Nephron (organoid): ENCODE measurements around the gene CDC123.
A peak's percentile ranks its signal among the peaks of the same experiment; 100 is the strongest.
"Not testable (repeated sequence)": the region's sequence is repeated elsewhere in the genome, so short reads cannot be mapped to it uniquely, and the experiment has no call there.

ENCODE experiments used
- H3K27ac Mint-ChIP-seq, 3 experiments: 2 replicates each; pipeline ENCODE4 v1.8.0; 2020; ENCODE audit warnings: mixed read lengths in 3 of 3, mild to moderate bottlenecking in 2 of 3, moderate library complexity in 1 of 3
- H3K27me3 Mint-ChIP-seq: 2 replicates; pipeline ENCODE4 v1.8.0; 2021; ENCODE audit warnings: low read depth, mild to moderate bottlenecking, moderate library complexity, mixed read lengths
- H3K36me3 Mint-ChIP-seq: 2 replicates; pipeline ENCODE4 v1.8.0; 2020; ENCODE audit warnings: low read depth, mixed read lengths
- H3K4me1 Mint-ChIP-seq: 2 replicates; pipeline ENCODE4 v1.8.0; 2020; ENCODE audit warnings: mixed read lengths
- H3K4me3 Mint-ChIP-seq, 3 experiments: 2 replicates each; pipeline ENCODE4 v1.8.0; 2020; ENCODE audit warnings: mild to moderate bottlenecking in 3 of 3, mixed read lengths in 3 of 3, moderate library complexity in 2 of 3
- H3K9me3 Mint-ChIP-seq: 2 replicates; pipeline ENCODE4 v1.8.0; 2020; ENCODE audit warnings: mixed read lengths
- TF ChIP-seq, protein P1 (sequence below), 3 experiments: fragments of 200-600 bp; sonication (generic); IDR thresholded peaks; one replicate each; pipeline ENCODE4 v1.5.0; 2021; ENCODE audit warnings: antibody characterized with exemption in 3 of 3; ENCODE audit not compliant: unreplicated experiment in 3 of 3

The CDC123 gene

DNA sequence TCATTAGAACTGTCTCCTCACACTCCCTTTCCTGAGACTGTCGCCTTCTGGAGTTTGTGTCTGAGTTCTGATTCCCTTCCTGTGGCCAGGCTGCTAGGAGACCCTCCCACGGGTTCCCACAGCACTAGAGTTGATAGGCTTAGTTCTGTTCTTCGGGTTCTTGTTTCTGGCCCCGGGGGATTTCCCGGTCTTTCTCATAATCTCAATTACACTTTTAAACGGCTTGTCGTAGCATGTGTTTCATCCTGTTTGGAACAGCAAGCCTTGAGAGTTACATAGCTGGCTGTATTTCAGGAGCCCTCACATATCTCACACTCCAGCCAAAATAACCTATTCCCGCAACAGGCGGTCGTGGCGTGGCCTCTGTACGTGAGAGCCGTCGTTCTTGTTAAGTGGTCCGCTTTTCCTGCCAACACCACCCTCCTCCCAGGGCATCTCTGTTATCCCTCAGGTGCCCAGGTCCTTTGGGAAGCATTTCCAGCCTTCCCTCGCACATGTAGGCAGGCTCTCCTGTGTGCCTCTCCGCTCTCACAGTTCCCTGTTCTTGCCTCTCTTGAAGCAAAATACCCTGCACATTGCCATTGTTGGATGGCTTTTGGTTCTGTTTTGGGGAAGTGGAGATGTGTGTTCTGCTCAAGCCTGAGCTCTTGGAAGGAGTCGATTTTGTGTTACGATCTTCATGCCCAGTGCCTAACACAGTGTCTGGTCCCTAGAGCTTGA lies 46.0 kb downstream of the CDC123 start:
- TF ChIP-seq, protein P1, sequence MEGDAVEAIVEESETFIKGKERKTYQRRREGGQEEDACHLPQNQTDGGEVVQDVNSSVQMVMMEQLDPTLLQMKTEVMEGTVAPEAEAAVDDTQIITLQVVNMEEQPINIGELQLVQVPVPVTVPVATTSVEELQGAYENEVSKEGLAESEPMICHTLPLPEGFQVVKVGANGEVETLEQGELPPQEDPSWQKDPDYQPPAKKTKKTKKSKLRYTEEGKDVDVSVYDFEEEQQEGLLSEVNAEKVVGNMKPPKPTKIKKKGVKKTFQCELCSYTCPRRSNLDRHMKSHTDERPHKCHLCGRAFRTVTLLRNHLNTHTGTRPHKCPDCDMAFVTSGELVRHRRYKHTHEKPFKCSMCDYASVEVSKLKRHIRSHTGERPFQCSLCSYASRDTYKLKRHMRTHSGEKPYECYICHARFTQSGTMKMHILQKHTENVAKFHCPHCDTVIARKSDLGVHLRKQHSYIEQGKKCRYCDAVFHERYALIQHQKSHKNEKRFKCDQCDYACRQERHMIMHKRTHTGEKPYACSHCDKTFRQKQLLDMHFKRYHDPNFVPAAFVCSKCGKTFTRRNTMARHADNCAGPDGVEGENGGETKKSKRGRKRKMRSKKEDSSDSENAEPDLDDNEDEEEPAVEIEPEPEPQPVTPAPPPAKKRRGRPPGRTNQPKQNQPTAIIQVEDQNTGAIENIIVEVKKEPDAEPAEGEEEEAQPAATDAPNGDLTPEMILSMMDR (IDR thresholded peaks at IDR 0.05; ENCODE audit: unreplicated experiment in 3 of 3) = no peak
- Mint-ChIP-seq H3K4me3 (no peak overlapping the region), H3K27me3 (no peaks in the 10 kb centered on the region), H3K9me3 (no peaks in the 10 kb centered on the region), H3K4me1 (peaks cover 6% of the 10 kb centered on the region), H3K27ac (peak overlapping the region; percentile 25 to 41 (median 35)), H3K36me3 (peaks cover 63% of the 10 kb centered on the region)

DNA sequence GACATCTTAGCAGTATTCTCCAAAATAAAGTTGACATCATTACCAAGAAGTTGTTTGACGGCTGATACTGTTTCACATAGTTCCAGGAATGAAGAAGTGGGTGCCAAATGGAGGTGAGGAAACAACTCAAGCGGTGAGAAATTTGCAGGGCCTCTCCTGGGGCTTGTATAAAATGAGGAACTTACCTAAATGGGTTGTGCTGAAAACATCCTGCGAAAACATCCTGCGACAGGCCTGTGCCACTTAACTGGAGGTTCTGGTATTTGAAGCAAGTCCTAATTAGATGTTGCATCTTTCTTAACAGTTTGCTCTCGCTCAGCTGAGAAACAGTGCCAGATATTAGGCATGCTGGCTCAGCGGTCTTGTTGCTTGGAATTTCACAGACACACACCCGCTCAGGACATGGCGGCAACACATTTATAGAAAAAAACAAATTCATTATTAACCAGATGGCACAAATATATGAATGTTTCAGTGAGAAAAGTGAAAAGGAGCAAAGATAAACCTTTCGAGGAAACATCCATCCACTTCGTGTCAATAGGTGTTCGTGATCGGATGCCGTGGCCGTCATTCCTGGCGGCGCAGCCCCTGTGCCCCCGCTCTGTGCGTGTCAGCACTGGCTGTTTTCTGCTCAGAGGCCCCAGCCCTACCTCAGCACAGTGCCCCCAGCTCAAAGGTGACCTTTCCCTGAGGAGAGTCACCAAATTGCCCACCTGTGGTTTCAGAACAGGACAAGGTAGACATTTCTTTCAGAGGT lies 48.1 kb downstream of the CDC123 start:
- peaks cover 55% of the 10 kb centered on the region for H3K36me3 Mint-ChIP-seq
- H3K27me3 Mint-ChIP-seq = no peaks in the 10 kb centered on the region
- H3K27ac Mint-ChIP-seq = no peak overlapping the region
- TF ChIP-seq, protein P1 (IDR thresholded peaks at IDR 0.05; ENCODE audit: unreplicated experiment in 3 of 3) = no peak
- H3K4me1 Mint-ChIP-seq = peaks cover 6% of the 10 kb centered on the region
- H3K4me3 Mint-ChIP-seq = no peak overlapping the region
- no peaks in the 10 kb centered on the region for H3K9me3 Mint-ChIP-seq

DNA sequence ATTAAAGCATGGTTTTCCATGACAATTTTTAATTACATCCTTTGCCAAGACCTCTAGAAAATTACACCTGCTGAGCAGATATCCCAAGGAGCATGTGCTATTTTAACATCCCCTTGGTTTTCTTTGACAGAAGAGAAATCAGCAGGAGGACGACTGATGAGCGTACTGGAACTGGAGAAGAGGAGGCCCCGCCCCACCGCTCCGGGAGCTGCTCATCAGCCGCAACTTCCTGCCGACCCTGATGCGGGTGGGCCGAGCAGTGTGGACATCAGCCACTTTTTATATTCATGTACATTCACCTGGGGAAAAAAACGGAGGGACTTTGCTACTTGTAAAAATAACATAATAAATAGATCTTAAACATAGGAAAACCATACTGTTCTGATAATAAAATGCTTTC lies 54.2 kb downstream of the CDC123 start:
- no peaks in the 10 kb centered on the region for H3K9me3 Mint-ChIP-seq
- H3K36me3 Mint-ChIP-seq = peaks cover 38% of the 10 kb centered on the region
- no peaks in the 10 kb centered on the region for H3K4me1 Mint-ChIP-seq
- TF ChIP-seq, protein P1 (IDR thresholded peaks at IDR 0.05; ENCODE audit: unreplicated experiment in 3 of 3) = no peak
- H3K4me3 Mint-ChIP-seq = no peak overlapping the region
- H3K27me3 Mint-ChIP-seq = no peaks in the 10 kb centered on the region
- H3K27ac Mint-ChIP-seq = no peak overlapping the region

DNA sequence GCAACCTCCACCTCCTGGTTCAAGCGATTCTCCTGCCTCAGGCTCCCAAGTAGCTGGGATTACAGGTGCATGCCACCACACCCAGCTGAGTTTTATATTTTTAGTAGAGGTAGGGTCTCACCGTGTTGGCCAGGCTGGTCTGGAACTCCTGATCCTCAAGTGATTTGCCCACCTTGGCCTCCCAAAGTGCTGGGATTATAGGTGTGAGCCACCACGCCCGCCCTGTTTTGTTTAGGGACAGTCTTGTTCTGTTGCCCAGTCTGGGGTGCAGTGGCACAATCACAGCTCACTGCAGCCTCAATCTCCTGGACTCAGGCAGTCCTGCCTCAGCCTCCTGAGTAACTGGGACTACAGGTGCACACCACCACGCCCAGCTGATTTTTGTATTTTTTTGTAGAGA lies 54.7 kb downstream of the CDC123 start:
- H3K4me3 Mint-ChIP-seq = not testable (repeated sequence)

DNA sequence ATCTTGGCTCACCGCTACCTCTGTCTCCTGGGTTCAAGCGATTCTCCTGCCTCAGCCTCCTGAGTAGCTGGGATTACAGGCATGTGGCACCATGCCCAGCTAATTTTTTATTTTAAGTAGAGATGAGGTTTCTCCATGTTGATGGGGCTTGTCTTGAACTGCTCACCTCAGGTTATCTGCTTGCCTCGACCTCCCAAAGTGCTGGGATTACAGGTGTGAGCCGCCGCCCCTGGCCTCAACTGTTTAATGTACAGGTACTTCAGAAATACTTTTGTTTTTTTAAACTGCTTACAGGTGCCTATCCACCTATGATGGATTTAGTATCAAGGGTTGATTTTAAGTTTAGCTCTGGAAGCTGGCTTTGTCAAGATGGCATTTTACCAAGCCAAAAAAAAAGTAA lies 55.6 kb downstream of the CDC123 start:
- H3K27ac Mint-ChIP-seq = no peak overlapping the region
- H3K4me1 Mint-ChIP-seq = no peaks in the 10 kb centered on the region
- H3K9me3 Mint-ChIP-seq = no peaks in the 10 kb centered on the region
- TF ChIP-seq, protein P1 (IDR thresholded peaks at IDR 0.05; ENCODE audit: unreplicated experiment in 3 of 3) = no peak
- H3K36me3 Mint-ChIP-seq = peaks cover 30% of the 10 kb centered on the region
- no peak overlapping the region for H3K4me3 Mint-ChIP-seq
- H3K27me3 Mint-ChIP-seq = no peaks in the 10 kb centered on the region

More for the DNA sequence above, 54.7 kb downstream of the CDC123 start:
- peaks cover 38% of the 10 kb centered on the region for H3K36me3 Mint-ChIP-seq
- H3K27me3 Mint-ChIP-seq, H3K27ac Mint-ChIP-seq, H3K9me3 Mint-ChIP-seq, H3K4me1 Mint-ChIP-seq: not testable (repeated sequence)

DNA sequence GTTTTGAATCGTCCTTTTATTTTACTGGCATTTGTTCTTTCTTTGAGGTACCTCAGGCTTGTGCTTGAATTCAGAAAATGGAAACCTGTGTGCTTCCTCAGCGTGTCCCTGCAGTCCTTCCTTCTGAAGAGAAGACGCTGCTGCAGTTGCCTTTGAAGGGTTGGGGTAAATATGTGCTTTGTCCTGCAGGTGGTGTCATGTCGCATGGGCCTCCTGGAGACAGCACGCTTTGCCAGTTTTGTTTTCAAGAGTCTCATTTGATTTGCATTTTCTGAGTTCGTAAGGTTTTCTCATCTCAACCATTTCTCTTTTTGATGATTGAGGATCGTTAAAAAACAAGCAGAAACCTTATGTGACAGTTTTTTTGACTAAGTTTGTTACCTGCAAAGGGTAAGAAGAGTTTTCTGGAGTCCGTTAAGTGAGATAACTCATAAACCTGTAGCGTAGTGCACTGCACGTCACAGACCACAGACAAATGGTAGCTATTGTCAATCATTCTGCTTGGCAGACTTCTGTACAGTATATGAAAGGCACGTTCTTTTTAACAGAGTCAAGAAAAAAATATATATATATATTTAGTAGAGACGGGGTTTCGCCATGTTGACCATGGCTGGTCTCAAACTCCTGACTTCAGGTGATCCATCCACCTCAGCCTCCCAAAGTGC lies 57.0 kb downstream of the CDC123 start:
- no peaks in the 10 kb centered on the region for H3K9me3 Mint-ChIP-seq
- H3K4me1 Mint-ChIP-seq = no peaks in the 10 kb centered on the region
- no peaks in the 10 kb centered on the region for H3K27me3 Mint-ChIP-seq
- peaks cover 26% of the 10 kb centered on the region for H3K36me3 Mint-ChIP-seq
- H3K4me3 Mint-ChIP-seq = no peak overlapping the region
- TF ChIP-seq, protein P1 (IDR thresholded peaks at IDR 0.05; ENCODE audit: unreplicated experiment in 3 of 3) = no peak
- no peak overlapping the region for H3K27ac Mint-ChIP-seq
